Liver (tissue), 9 donors: Measurements from ENCODE around the gene CYB561. TPM values are rescaled to one million over a fixed set of nuclear protein-coding genes. Genes with fewer than 3 reads are reported as not detected.

Experiments used
- DNase-seq: peaks from one replicate; pipeline ENCODE4 v3.0.0-alpha.2; 2017; ENCODE audit warnings: low spot score
- H3K27ac ChIP-seq, 2 donors: one replicate each; pipeline ENCODE4 v1.7.0; 2013; ENCODE audit warnings: inconsistent platforms in 2 of 2, low read length in 2 of 2, control low read depth in 1 of 2, low read depth in 1 of 2, mild to moderate bottlenecking in 1 of 2
- H3K27me3 ChIP-seq, 4 donors: one replicate each; pipeline versions ENCODE4 v1.6.1 to v1.7.0; 2013; ENCODE audit warnings: low read length in 3 of 4, inconsistent platforms in 1 of 4, mild to moderate bottlenecking in 1 of 4, moderate library complexity in 1 of 4; ENCODE audit not compliant: control insufficient read depth in 4 of 4, insufficient read depth in 4 of 4
- H3K36me3 ChIP-seq, 4 donors: one replicate each; pipeline versions ENCODE4 v1.6.1 to v1.7.0; 2013; ENCODE audit warnings: low read length in 3 of 4, mild to moderate bottlenecking in 3 of 4, low read depth in 1 of 4, moderate library complexity in 1 of 4; ENCODE audit not compliant: control insufficient read depth in 4 of 4, insufficient read depth in 3 of 4
- H3K4me1 ChIP-seq, 4 donors: one replicate each; pipeline versions ENCODE4 v1.6.1 to v1.7.0; 2013; ENCODE audit warnings: low read length in 3 of 4, mild to moderate bottlenecking in 3 of 4, moderate library complexity in 1 of 4; ENCODE audit not compliant: control insufficient read depth in 4 of 4, insufficient read depth in 4 of 4
- H3K4me3 ChIP-seq, 3 donors: one replicate each; pipeline versions ENCODE4 v1.6.1 to v1.7.0; 2013; ENCODE audit warnings: low read length in 3 of 3, control low read depth in 1 of 3, low read depth in 1 of 3, mild to moderate bottlenecking in 1 of 3
- H3K9ac ChIP-seq, 2 donors: one replicate each; pipeline ENCODE4 v1.7.0; 2013; ENCODE audit warnings: low read length in 2 of 2, mild to moderate bottlenecking in 2 of 2, moderate library complexity in 2 of 2, control low read depth in 1 of 2, low read depth in 1 of 2
- H3K9me3 ChIP-seq, 4 donors: one replicate each; pipeline versions ENCODE4 v1.6.1 to v1.7.0; 2013; ENCODE audit warnings: low read length in 3 of 4; ENCODE audit not compliant: control insufficient read depth in 4 of 4
- EGR1 ChIP-seq, 2 donors: IDR thresholded peaks; 2 replicates each; pipeline ENCODE4 v1.6.1; 2016 to 2018; ENCODE audit warnings: antibody characterized with exemption in 2 of 2, low read depth in 2 of 2
- FOXA1 ChIP-seq: IDR thresholded peaks from 2 replicates; pipeline ENCODE4 v1.6.1; 2016; ENCODE audit warnings: antibody characterized with exemption
- FOXA2 ChIP-seq: IDR thresholded peaks from 2 replicates; pipeline ENCODE4 v1.6.1; 2016; ENCODE audit warnings: antibody characterized with exemption
- GABPA ChIP-seq, 2 donors: IDR thresholded peaks in 1 of 2; conservative IDR thresholded peaks in 1 of 2; 2 replicates each; pipeline ENCODE4 v1.6.1; 2016; ENCODE audit warnings: antibody characterized with exemption in 2 of 2, mild to moderate bottlenecking in 1 of 2, moderate library complexity in 1 of 2
- HNF4A ChIP-seq, 2 donors: conservative IDR thresholded peaks; 2 replicates each; pipeline ENCODE4 v1.6.1; 2016; ENCODE audit warnings: antibody characterized with exemption in 2 of 2, mild to moderate bottlenecking in 2 of 2
- HNF4G ChIP-seq: IDR thresholded peaks from 2 replicates; pipeline ENCODE4 v1.6.1; 2016; ENCODE audit warnings: antibody characterized with exemption
- JUND ChIP-seq, 2 donors: IDR thresholded peaks; 2 replicates each; pipeline ENCODE4 v1.6.1; 2016; ENCODE audit warnings: antibody characterized with exemption in 2 of 2
- MAX ChIP-seq: IDR thresholded peaks from 2 replicates; pipeline ENCODE4 v1.6.1; 2016; ENCODE audit warnings: antibody characterized with exemption
- NR2F2 ChIP-seq: IDR thresholded peaks from 2 replicates; pipeline ENCODE4 v1.6.1; 2016; ENCODE audit warnings: antibody characterized with exemption
- RAD21 ChIP-seq, 2 donors: IDR thresholded peaks; 2 replicates each; pipeline ENCODE4 v1.6.1; 2016; ENCODE audit warnings: antibody characterized with exemption in 2 of 2, mild to moderate bottlenecking in 2 of 2
- RXRA ChIP-seq, 2 donors: IDR thresholded peaks; 2 replicates each; pipeline ENCODE4 v1.6.1; 2017 to 2018; ENCODE audit warnings: antibody characterized with exemption in 2 of 2, mild to moderate bottlenecking in 1 of 2
- SP1 ChIP-seq: IDR thresholded peaks from 2 replicates; pipeline ENCODE4 v1.6.1; 2018; ENCODE audit warnings: antibody characterized with exemption, mild to moderate bottlenecking
- TAF1 ChIP-seq: conservative IDR thresholded peaks from 2 replicates; pipeline ENCODE4 v1.6.1; 2016; ENCODE audit warnings: antibody characterized with exemption, mild to moderate bottlenecking
- YY1 ChIP-seq: IDR thresholded peaks from 2 replicates; pipeline ENCODE4 v1.6.1; 2016; ENCODE audit warnings: antibody characterized with exemption, mild to moderate bottlenecking
- WGBS: extraction: QIAGEN DNeasy Blood & Tissue Kit; methylation state at CpG from one replicate; pipeline ENCODE4 v1.1.7; 2013; 5-methylcytosine and 5-hydroxymethylcytosine counted together
- polyA plus RNA-seq, 2 donors: library from polyadenylated mRNA; stranded (reverse) in 1 of 2; unstranded in 1 of 2; fragments of 200-250 nt in 1 of 2; fragments of >200 nt in 1 of 2; fragmentation: Nextera tagmentation in 1 of 2; extraction: Ambion mirVana in 1 of 2; gene quantifications; one replicate each; pipeline versions ENCODE4 v1.2.1 to v1.2.3, GENCODE V29; 2013 to 2015
- total RNA-seq, 2 donors: library from RNA; depleted of rRNA; stranded (reverse); fragments of >200 nt; gene quantifications; one replicate each; pipeline ENCODE4 v1.2.3, GENCODE V29; 2014
- TF ChIP-seq, protein P1 (sequence below): fragments of 150-350 bp; IDR thresholded peaks from 2 replicates; pipeline ENCODE4 v1.5.1; 2017; ENCODE audit warnings: improper control_type of control experiment, low read depth, low read length; ENCODE audit not compliant: missing input control
- TF ChIP-seq, protein P2 (sequence below): IDR thresholded peaks from 2 replicates; pipeline ENCODE4 v1.6.1; 2016; ENCODE audit warnings: antibody characterized with exemption
- TF ChIP-seq, protein P3 (sequence below): IDR thresholded peaks from 2 replicates; pipeline ENCODE4 v1.6.1; 2016; ENCODE audit warnings: antibody characterized with exemption, mild to moderate bottlenecking
- TF ChIP-seq, protein P4 (sequence below): IDR thresholded peaks from 2 replicates; pipeline ENCODE4 v1.6.1; 2016; ENCODE audit warnings: antibody characterized with exemption
- donor health status: healthy.
- donor health status: healthy.
- donor health status: healthy.
- donor health status: healthy.
- donor health status: healthy.

CYB561 gene
- total and polyA plus RNA-seq, 4 donors = 0.93 to 18.5 (median 12.9) TPM

DNA sequence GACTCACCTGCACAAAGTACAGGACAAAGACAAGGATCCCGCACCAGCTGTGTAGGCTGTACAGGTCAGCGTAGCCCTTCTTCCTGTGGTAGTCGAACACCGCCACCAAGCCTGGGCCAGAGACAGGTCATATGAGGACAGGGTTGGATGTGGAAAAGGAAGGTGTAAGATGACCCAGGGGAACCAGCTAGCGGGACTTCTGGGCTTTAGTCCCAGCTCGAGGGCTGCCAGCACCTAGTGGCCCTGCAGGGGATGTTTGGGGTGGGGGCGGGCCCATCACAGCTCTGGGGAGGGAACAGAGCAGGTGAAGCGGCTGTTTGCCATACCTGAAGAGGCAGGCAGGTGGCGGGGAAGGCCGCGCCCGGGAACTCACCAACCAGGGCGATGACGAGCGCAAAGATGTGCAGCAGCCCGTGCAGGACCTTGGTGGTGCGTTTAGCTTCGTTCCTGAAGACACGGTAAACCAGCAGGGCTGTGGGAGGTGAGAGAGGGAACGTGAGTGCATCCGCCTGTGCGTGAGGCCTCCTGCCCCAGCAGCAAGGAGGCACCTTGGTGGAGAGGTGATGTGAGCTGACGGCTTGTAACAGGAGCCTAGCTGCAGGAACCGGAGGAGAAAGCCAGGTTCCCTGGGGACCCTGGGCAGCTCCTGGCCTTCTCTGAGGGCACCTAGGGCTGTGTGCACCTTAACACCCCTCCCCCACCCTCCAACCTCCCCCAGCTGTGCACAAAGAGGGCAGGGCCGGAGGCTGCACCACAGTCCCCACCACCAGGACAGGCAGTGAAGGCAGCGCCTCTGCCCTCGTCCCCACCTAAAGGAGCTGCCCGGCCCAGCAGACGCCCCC, 10.2 kb downstream of the CYB561 start (continued):
- TF ChIP-seq MAX (no peak), RXRA (IDR thresholded peaks at IDR 0.05) (peak in 1 of 2 donors; percentile 22)

DNA sequence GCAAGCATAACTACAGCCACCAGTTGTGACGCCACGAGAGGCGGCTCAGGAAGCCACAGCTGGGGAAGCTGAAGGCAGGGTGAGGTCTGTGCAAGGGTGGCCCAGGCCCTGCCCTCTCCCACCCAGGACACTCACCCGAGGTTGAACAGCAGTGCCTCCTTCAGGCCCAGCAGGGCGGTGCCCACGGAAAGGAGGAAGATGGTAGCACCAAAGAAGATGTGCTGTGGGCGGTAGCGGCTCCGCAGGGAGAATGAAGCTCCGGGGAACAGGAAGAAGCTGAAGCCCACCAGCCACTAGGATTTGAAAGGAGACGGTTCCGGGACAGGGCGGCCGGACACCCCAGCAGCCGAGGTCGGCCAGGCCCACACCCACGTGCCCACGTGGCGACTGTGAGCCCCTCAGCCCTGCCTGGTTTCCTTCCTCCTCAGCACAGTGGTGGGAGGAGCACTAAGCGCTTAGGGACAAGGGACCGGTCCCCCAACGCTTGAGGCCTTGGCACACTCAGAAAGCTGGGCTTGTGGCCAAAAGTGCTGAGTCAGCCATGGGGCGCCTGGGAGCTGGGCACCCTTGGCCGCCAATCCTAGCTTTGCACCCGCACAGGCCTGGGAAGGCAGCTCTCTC, 11.0 kb downstream of the CYB561 start:
- no peaks in the 10 kb centered on the region for H3K27me3 ChIP-seq
- H3K27ac ChIP-seq = no peak overlapping the region
- H3K36me3 ChIP-seq = no peaks in the 10 kb centered on the region
- no peak for TF ChIP-seq NR2F2
- TF ChIP-seq, protein P1, sequence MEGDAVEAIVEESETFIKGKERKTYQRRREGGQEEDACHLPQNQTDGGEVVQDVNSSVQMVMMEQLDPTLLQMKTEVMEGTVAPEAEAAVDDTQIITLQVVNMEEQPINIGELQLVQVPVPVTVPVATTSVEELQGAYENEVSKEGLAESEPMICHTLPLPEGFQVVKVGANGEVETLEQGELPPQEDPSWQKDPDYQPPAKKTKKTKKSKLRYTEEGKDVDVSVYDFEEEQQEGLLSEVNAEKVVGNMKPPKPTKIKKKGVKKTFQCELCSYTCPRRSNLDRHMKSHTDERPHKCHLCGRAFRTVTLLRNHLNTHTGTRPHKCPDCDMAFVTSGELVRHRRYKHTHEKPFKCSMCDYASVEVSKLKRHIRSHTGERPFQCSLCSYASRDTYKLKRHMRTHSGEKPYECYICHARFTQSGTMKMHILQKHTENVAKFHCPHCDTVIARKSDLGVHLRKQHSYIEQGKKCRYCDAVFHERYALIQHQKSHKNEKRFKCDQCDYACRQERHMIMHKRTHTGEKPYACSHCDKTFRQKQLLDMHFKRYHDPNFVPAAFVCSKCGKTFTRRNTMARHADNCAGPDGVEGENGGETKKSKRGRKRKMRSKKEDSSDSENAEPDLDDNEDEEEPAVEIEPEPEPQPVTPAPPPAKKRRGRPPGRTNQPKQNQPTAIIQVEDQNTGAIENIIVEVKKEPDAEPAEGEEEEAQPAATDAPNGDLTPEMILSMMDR = no peak
- no peak for TF ChIP-seq GABPA (IDR thresholded peaks at IDR 0.05 in 1 of 2, conservative IDR thresholded peaks at IDR 0.05 in 1 of 2)
- TF ChIP-seq TAF1 = no peak
- no peak for TF ChIP-seq RAD21 (IDR thresholded peaks at IDR 0.05)
- no peak for TF ChIP-seq JUND (IDR thresholded peaks at IDR 0.05)
- no peak for TF ChIP-seq FOXA2
- TF ChIP-seq MAX = no peak
- TF ChIP-seq, protein P2, sequence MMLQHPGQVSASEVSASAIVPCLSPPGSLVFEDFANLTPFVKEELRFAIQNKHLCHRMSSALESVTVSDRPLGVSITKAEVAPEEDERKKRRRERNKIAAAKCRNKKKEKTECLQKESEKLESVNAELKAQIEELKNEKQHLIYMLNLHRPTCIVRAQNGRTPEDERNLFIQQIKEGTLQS = no peak
- no peak for TF ChIP-seq SP1
- TF ChIP-seq FOXA1 = no peak
- TF ChIP-seq, protein P3, sequence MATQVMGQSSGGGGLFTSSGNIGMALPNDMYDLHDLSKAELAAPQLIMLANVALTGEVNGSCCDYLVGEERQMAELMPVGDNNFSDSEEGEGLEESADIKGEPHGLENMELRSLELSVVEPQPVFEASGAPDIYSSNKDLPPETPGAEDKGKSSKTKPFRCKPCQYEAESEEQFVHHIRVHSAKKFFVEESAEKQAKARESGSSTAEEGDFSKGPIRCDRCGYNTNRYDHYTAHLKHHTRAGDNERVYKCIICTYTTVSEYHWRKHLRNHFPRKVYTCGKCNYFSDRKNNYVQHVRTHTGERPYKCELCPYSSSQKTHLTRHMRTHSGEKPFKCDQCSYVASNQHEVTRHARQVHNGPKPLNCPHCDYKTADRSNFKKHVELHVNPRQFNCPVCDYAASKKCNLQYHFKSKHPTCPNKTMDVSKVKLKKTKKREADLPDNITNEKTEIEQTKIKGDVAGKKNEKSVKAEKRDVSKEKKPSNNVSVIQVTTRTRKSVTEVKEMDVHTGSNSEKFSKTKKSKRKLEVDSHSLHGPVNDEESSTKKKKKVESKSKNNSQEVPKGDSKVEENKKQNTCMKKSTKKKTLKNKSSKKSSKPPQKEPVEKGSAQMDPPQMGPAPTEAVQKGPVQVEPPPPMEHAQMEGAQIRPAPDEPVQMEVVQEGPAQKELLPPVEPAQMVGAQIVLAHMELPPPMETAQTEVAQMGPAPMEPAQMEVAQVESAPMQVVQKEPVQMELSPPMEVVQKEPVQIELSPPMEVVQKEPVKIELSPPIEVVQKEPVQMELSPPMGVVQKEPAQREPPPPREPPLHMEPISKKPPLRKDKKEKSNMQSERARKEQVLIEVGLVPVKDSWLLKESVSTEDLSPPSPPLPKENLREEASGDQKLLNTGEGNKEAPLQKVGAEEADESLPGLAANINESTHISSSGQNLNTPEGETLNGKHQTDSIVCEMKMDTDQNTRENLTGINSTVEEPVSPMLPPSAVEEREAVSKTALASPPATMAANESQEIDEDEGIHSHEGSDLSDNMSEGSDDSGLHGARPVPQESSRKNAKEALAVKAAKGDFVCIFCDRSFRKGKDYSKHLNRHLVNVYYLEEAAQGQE = no peak
- TF ChIP-seq RXRA (IDR thresholded peaks at IDR 0.05) = no peak
- no peak for TF ChIP-seq EGR1 (IDR thresholded peaks at IDR 0.05; ENCODE audit: low read depth in 2 of 2)
- no peak for TF ChIP-seq HNF4A (conservative IDR thresholded peaks at IDR 0.05)
- TF ChIP-seq HNF4G = no peak
- TF ChIP-seq, protein P4, sequence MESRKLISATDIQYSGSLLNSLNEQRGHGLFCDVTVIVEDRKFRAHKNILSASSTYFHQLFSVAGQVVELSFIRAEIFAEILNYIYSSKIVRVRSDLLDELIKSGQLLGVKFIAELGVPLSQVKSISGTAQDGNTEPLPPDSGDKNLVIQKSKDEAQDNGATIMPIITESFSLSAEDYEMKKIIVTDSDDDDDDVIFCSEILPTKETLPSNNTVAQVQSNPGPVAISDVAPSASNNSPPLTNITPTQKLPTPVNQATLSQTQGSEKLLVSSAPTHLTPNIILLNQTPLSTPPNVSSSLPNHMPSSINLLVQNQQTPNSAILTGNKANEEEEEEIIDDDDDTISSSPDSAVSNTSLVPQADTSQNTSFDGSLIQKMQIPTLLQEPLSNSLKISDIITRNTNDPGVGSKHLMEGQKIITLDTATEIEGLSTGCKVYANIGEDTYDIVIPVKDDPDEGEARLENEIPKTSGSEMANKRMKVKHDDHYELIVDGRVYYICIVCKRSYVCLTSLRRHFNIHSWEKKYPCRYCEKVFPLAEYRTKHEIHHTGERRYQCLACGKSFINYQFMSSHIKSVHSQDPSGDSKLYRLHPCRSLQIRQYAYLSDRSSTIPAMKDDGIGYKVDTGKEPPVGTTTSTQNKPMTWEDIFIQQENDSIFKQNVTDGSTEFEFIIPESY = no peak
- TF ChIP-seq YY1 = no peak
- 73% methylated on average over 25 of the region's 25 CpGs for WGBS
- H3K9ac ChIP-seq = no peak overlapping the region
- no peaks in the 10 kb centered on the region for H3K9me3 ChIP-seq
- H3K4me1 ChIP-seq = peaks cover 5 to 28% (median 11%) of the 10 kb centered on the region in 4 donors
- no peak overlapping the region for H3K4me3 ChIP-seq
- no peak for DNase-seq
